Mucosa of descending colon (tissue), 3 donors: Measurements from ENCODE around the gene ZSCAN31. TPM values are rescaled to one million over a fixed set of nuclear protein-coding genes. Genes with fewer than 3 reads are reported as not detected.

Experiments
- ATAC-seq: fragments of 200-7000 bp; cut with Tn5 transposase; one replicate; pipeline ENCODE4 v1.9.1; 2020; ENCODE audit warnings: mild to moderate bottlenecking, moderate library complexity
- DNase-seq, 3 donors: peaks; one replicate each; pipeline ENCODE4 v3.0.0-alpha.2; 2020
- H3K36me3 ChIP-seq: fragments of 200-600 bp; one replicate; pipeline ENCODE4 v1.8.0; 2021; ENCODE audit warnings: low read depth, mild to moderate bottlenecking
- H3K4me1 ChIP-seq: fragments of 200-600 bp; one replicate; pipeline ENCODE4 v1.8.0; 2021; ENCODE audit warnings: low read depth, mild to moderate bottlenecking
- H3K4me3 ChIP-seq: fragments of 200-600 bp; one replicate; pipeline ENCODE4 v1.8.0; 2021; ENCODE audit warnings: mild to moderate bottlenecking
- H3K9me3 ChIP-seq: fragments of 200-600 bp; one replicate; pipeline ENCODE4 v1.8.0; 2021; ENCODE audit warnings: mild to moderate bottlenecking
- CTCF ChIP-seq: fragments of 200-600 bp; IDR thresholded peaks from one replicate; pipeline ENCODE4 v1.8.0; 2022; ENCODE audit warnings: antibody characterized with exemption, mild to moderate bottlenecking
- intact Hi-C, 2 donors: fragments of 100-400 bp; cut with DNase I in 1 of 2; cut with micrococcal nuclease in 1 of 2; formaldehyde crosslinking; loops; one replicate each; pipeline versions ENCODE4 v1.11.0 to v1.11.1; 2022; cut with DNase I, micrococcal nuclease
- total RNA-seq, 3 donors: library from RNA; stranded (reverse); fragmentation: NEBNext Ultra II Directional in 2 of 3; extraction: Animal tissue kit (Norgen Biotek cat#: 25700) in 2 of 3; gene quantifications; one replicate each; pipeline versions ENCODE4 v1.2.1 to v1.2.4, GENCODE V29; 2021 to 2023
- donor health status: DM: no; HTN: no; CAD: no; lungs with moderate emphysema.
- donor health status: DM: no; HTN: no; CAD: no.
- donor health status: DM: no; HTN: yes; CAD: no.

ZSCAN31 gene
- total RNA-seq, 3 donors from 2014 or later = 6.3 to 20.5 (median 8.7) TPM

DNA sequence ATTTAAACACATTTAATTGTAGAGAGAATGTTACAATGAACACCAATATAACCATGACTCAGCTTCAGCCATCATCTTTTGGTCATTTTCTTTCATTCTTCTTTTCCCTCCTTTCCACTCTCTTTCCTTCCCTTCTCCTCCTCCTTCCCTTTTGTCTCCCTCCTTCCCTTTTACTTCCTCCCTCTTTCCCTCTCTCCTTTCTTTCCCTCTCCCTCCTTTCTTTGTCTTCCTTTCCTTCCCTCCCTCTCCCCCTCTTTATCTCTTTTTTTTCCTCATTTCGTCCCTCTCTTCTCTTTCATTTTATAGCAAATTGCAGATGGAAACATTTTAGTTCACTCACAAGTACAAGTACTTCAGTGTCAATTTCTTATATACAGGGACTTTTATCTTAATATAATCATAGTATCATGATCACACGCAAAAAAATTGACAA, 15.6 kb upstream of the ZSCAN31 start:
- Histone ChIP-seq H3K4me3 (no peak overlapping the region), H3K9me3 (no peaks in the 10 kb centered on the region), H3K36me3 (no peaks in the 10 kb centered on the region), H3K4me1 (peaks cover 25% of the 10 kb centered on the region)
- ATAC-seq (no peak), DNase-seq (no peak)
- TF ChIP-seq CTCF = no peak
- intact Hi-C loops = loop anchor here (10.0 kb wide), 1 partner anchor 217 kb away; no protein-coding TSS in a partner anchor

DNA sequence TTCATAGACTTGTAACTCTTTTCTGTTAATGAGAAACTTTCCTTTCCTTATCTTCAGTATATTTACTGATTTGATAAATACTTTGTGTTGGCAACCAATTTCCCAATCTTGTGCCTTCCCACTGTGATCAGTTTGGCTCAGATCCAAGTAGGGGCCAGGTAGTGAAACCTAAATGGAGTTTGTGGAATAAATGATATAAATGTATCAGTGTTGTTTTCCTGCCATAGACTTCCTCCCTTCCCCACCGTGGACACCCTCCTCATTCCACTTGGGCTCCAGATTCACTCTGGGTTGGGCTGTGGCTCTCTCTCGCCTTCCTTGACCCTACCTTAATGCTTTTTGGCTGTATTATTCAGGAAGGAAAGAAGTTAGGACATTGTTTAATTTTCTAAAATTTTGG, 15.1 kb upstream of the ZSCAN31 start:
- Histone ChIP-seq H3K36me3 (no peaks in the 10 kb centered on the region), H3K4me1 (peaks cover 22% of the 10 kb centered on the region), H3K9me3 (no peaks in the 10 kb centered on the region), H3K4me3 (no peak overlapping the region)
- DNase-seq (no peak), ATAC-seq (no peak)
- no peak for TF ChIP-seq CTCF
- intact Hi-C loops = loop anchor here (10.0 kb wide), 1 partner anchor 216 kb away; no protein-coding TSS in a partner anchor

GRCh38 chr6:28349892-28350737, 14.2 kb upstream of the ZSCAN31 start, which contains the start of gene ZKSCAN3:
Gene ZKSCAN3, plus strand, starts transcription at chr6:28349947. Its CDS starts 9,640 bp downstream, at chr6:28359587.
- no peak for TF ChIP-seq CTCF
- peaks cover 16% of the 10 kb centered on the region for H3K4me1 ChIP-seq
- peak within 1 kb of the TSS; percentile 50 for H3K4me3 ChIP-seq
- H3K9me3 ChIP-seq = no peaks in the 10 kb centered on the region
- H3K36me3 ChIP-seq = no peaks in the 10 kb centered on the region
- ATAC-seq (peak; percentile 98), DNase-seq (peak; percentile 87 to 94 (median 93))
- intact Hi-C loops = loop anchor here (10.0 kb wide), 1 partner anchor 215 kb away; no protein-coding TSS in a partner anchor

- TF ChIP-seq CTCF = no peak
- DNase-seq (no peak), ATAC-seq (no peak)
- H3K4me3 ChIP-seq = peak overlapping the region; percentile 50
- H3K36me3 ChIP-seq = no peaks in the 10 kb centered on the region
- peaks cover 12% of the 10 kb centered on the region for H3K4me1 ChIP-seq
- no peaks in the 10 kb centered on the region for H3K9me3 ChIP-seq
- intact Hi-C loops = no loop called here
These were observed 13.5 kb upstream of the ZSCAN31 start for GRCh38 chr6:28349344-28349891.

DNA sequence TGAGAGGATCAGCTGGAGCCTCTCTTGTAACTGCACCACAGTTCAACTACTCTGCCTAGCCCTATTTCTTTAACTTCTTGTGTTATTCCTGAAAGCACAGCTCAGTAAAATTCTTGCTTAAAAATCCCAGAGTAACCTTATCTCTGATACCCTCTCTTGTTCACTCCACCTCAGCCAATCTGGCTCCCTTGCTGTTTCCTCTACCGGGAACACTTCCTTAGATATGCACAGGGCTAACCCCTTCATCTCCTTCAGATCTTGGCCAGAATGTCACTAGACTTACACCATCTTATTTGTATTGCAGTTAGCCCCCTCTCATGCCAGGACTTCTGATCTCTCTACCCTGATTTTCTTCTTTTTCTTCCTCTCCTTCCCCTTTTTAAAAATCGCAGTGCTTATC, 11.2 kb upstream of the ZSCAN31 start:
- intact Hi-C loops = no loop called here
- no peak overlapping the region for H3K4me3 ChIP-seq
- ATAC-seq (no peak), DNase-seq (no peak)
- peaks cover 9% of the 10 kb centered on the region for H3K4me1 ChIP-seq
- no peak for TF ChIP-seq CTCF
- H3K36me3 ChIP-seq = no peaks in the 10 kb centered on the region
- H3K9me3 ChIP-seq = no peaks in the 10 kb centered on the region
